ENCODE results near the gene DLX5. TPM values are rescaled to one million over a fixed set of nuclear protein-coding genes. Genes with fewer than 3 reads are reported as not detected.
A peak's percentile ranks its signal among the peaks of the same experiment; 100 is the strongest.

The DLX5 gene
- total and polyA plus RNA-seq, 2 experiments from 2014 or later = not detected

GRCh38 chr7:97003262-97004246 is 21.1 kb downstream of the DLX5 start:
- no peaks in the 10 kb centered on the region for H3K4me1 ChIP-seq (ENCODE audit: insufficient read depth)
- H3K9me2 ChIP-seq (ENCODE audit: insufficient read depth) = no peaks in the 10 kb centered on the region
- no peaks in the 10 kb centered on the region for H3F3A ChIP-seq (ENCODE audit: insufficient read depth)
- in situ Hi-C loops (cut with MboI) = no loop called here
- no peak for DNase-seq
- TF ChIP-seq EZH2phosphoT487 (IDR thresholded peaks at IDR 0.05; ENCODE audit: insufficient read depth, low read depth) (0 out of 2 replicates have a peak, but pooled peaks have one; percentile 61), EZH2 (IDR thresholded peaks at IDR 0.05; ENCODE audit: insufficient read depth, poor library complexity, severe bottlenecking) (peak; percentile 93)
- no peak overlapping the region for H3K4me3 ChIP-seq
- H3K27me3 ChIP-seq (replicated peaks; ENCODE audit: insufficient read depth) = peaks cover 94% of the 10 kb centered on the region
- H3K27ac ChIP-seq = no peak overlapping the region
- 7 to 10% methylated on average over 48 to 49 of the region's 49 CpGs for WGBS, 2 experiments (ENCODE audit: low coverage in 1 of 2, low lambda C conversion rate in 2 of 2, missing lambda C conversion rate in 2 of 2)
- no peaks in the 10 kb centered on the region for H3K9me3 ChIP-seq (ENCODE audit: low read depth)
- H3K4me2 ChIP-seq (ENCODE audit: unreplicated experiment) = no peak overlapping the region
- no peak overlapping the region for H3K9ac ChIP-seq
- no peaks in the 10 kb centered on the region for H3K79me2 ChIP-seq (ENCODE audit: insufficient read depth)
- no peaks in the 10 kb centered on the region for H3K36me3 ChIP-seq (ENCODE audit: low read depth)
- H2AFZ ChIP-seq = no peak overlapping the region
- no peaks in the 10 kb centered on the region for H4K20me1 ChIP-seq (ENCODE audit: insufficient read depth)

DNA sequence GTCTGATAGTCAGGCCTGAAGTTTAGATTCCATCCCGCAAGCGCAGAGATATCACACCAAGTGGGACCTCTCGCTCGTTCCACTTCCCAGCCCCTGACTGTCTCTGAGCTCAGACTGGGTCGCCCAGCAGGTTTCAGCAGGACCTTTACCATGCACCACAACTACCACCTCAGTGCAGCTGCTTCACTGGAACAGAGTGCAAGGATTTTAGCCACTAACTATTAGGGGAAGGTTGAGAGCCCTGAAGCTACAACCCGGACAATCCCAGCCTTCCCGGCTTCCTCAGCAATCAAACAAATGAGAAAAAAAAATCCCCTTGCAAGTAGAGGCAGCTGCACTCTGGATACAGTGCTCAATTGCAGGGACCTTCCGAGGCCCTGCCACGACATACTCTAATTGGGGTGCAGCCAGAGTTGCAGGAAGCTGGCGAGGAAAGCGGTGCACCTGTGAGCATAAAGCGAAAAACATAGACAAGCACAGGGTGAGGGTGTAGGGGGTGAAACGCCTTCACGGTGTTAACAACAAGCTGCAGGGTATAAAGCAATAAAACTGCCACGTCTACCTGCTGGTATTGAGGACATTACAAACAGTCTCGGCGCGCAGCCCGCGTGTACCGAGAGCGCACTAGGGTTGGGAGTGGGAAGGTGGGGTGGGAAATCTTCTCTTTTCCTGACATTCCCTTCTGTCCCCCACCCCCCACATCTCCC is 21.9 kb downstream of the DLX5 start:
- no peak for DNase-seq
- Histone ChIP-seq H3K27ac (no peak overlapping the region), H3K9ac (no peak overlapping the region), H3K4me3 (no peak overlapping the region), H3K79me2 (ENCODE audit: insufficient read depth) (no peaks in the 10 kb centered on the region), H2AFZ (no peak overlapping the region), H3K9me3 (ENCODE audit: low read depth) (no peaks in the 10 kb centered on the region), H3K27me3 (replicated peaks; ENCODE audit: insufficient read depth) (peaks cover 95% of the 10 kb centered on the region), H3F3A (ENCODE audit: insufficient read depth) (no peaks in the 10 kb centered on the region), H4K20me1 (ENCODE audit: insufficient read depth) (no peaks in the 10 kb centered on the region), H3K4me1 (ENCODE audit: insufficient read depth) (no peaks in the 10 kb centered on the region), H3K36me3 (ENCODE audit: low read depth) (no peaks in the 10 kb centered on the region), H3K4me2 (ENCODE audit: unreplicated experiment) (no peak overlapping the region), H3K9me2 (ENCODE audit: insufficient read depth) (no peaks in the 10 kb centered on the region)
- no peak for TF ChIP-seq EZH2phosphoT487 (IDR thresholded peaks at IDR 0.05; ENCODE audit: insufficient read depth, low read depth)
- 4 to 10% methylated on average over 22 of the region's 22 CpGs for WGBS, 2 experiments (ENCODE audit: low coverage in 1 of 2, low lambda C conversion rate in 2 of 2, missing lambda C conversion rate in 2 of 2)
- in situ Hi-C loops (cut with MboI) = no loop called here

GRCh38 chr7:97001656-97002554 is 22.7 kb downstream of the DLX5 start:
- Histone ChIP-seq H3K4me1 (ENCODE audit: insufficient read depth) (no peaks in the 10 kb centered on the region), H3K9me2 (ENCODE audit: insufficient read depth) (no peaks in the 10 kb centered on the region), H3K9me3 (ENCODE audit: low read depth) (no peaks in the 10 kb centered on the region), H3K4me3 (no peak overlapping the region), H4K20me1 (ENCODE audit: insufficient read depth) (no peaks in the 10 kb centered on the region), H3K4me2 (ENCODE audit: unreplicated experiment) (no peak overlapping the region), H3F3A (ENCODE audit: insufficient read depth) (no peaks in the 10 kb centered on the region), H3K27ac (no peak overlapping the region), H3K9ac (no peak overlapping the region), H2AFZ (no peak overlapping the region), H3K79me2 (ENCODE audit: insufficient read depth) (no peaks in the 10 kb centered on the region), H3K27me3 (replicated peaks; ENCODE audit: insufficient read depth) (peaks cover 95% of the 10 kb centered on the region), H3K36me3 (ENCODE audit: low read depth) (no peaks in the 10 kb centered on the region)
- in situ Hi-C loops (cut with MboI) = no loop called here
- peak; percentile 11 for TF ChIP-seq EZH2 (IDR thresholded peaks at IDR 0.05; ENCODE audit: insufficient read depth, poor library complexity, severe bottlenecking)
- TF ChIP-seq EZH2phosphoT487 (IDR thresholded peaks at IDR 0.05; ENCODE audit: insufficient read depth, low read depth) = no peak
- DNase-seq = no peak
- WGBS, 2 experiments (ENCODE audit: low coverage in 1 of 2, low lambda C conversion rate in 2 of 2, missing lambda C conversion rate in 2 of 2) = 33 to 37% methylated on average over 39 of the region's 39 CpGs

- no peaks in the 10 kb centered on the region for H3K36me3 ChIP-seq (ENCODE audit: low read depth)
- H3K4me1 ChIP-seq (ENCODE audit: insufficient read depth) = no peaks in the 10 kb centered on the region
- no peaks in the 10 kb centered on the region for H3K9me3 ChIP-seq (ENCODE audit: low read depth)
- H4K20me1 ChIP-seq (ENCODE audit: insufficient read depth) = no peaks in the 10 kb centered on the region
- H3K9me2 ChIP-seq (ENCODE audit: insufficient read depth) = no peaks in the 10 kb centered on the region
- H3K79me2 ChIP-seq (ENCODE audit: insufficient read depth) = no peaks in the 10 kb centered on the region
- DNase-seq = no peak
- no peak overlapping the region for H3K9ac ChIP-seq
- no peak overlapping the region for H3K4me3 ChIP-seq
- H2AFZ ChIP-seq = no peak overlapping the region
- no peak overlapping the region for H3K4me2 ChIP-seq (ENCODE audit: unreplicated experiment)
- H3F3A ChIP-seq (ENCODE audit: insufficient read depth) = no peaks in the 10 kb centered on the region
- in situ Hi-C loops (cut with MboI) = no loop called here
- WGBS, 2 experiments (ENCODE audit: low coverage in 1 of 2, low lambda C conversion rate in 2 of 2, missing lambda C conversion rate in 2 of 2) = 0 to 4% methylated on average over 3 of the region's 3 CpGs
- no peak for TF ChIP-seq EZH2phosphoT487 (IDR thresholded peaks at IDR 0.05; ENCODE audit: insufficient read depth, low read depth)
- no peak for TF ChIP-seq EZH2 (IDR thresholded peaks at IDR 0.05; ENCODE audit: insufficient read depth, poor library complexity, severe bottlenecking)
- H3K27ac ChIP-seq = no peak overlapping the region
- H3K27me3 ChIP-seq (replicated peaks; ENCODE audit: insufficient read depth) = peaks cover 98% of the 10 kb centered on the region
Observed at GRCh38 chr7:97001221-97001620, 23.4 kb downstream of the DLX5 start.
